ENCODE data around the gene ARMC6. TPM values are rescaled to one million over a fixed set of nuclear protein-coding genes. Genes with fewer than 3 reads are reported as not detected.

ARMC6 gene
- total and polyA plus RNA-seq, 2 donors (not counting 3 experiments of a cell fraction or from before 2014, with no cell fraction given), result 33.9 to 44.7 TPM

DNA sequence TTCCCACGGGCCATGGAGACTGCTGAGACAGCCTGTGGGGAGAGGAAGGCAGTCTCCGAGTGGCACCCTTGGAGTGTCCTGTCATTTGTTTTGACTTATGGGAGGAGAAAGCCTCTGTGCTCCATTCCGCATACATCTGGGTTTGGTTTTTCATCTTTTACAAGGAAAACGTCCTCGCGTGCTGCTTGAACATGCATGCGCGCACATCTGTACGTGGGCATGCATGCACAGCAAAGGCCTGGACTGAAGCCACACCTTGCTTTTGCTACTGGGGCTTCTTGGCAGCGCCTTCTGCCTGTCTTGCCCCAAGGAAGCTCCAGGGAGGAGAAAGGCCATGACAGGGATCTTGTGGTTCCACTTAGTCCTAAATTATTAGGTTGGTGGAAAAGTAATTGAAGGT is 44.1 kb upstream of the ARMC6 start:
- Histone ChIP-seq H2AFZ (ENCODE audit: low read depth, low read length) (no peak overlapping the region), H3K9me1 (replicated peaks; ENCODE audit: control insufficient read depth, extremely low read depth, insufficient read depth, low read length) (no peaks in the 10 kb centered on the region), H3K4me3 (replicated peaks in 1 of 3; ENCODE audit: insufficient read depth in 1 of 3, low read depth in 1 of 3, low read length in 3 of 3) (no peak overlapping the region), H3K9me3 (replicated peaks; ENCODE audit: control insufficient read depth, insufficient read depth, low read length) (no peaks in the 10 kb centered on the region), H3K4me1 (ENCODE audit: control insufficient read depth, extremely low read depth, insufficient read depth, low read length) (peaks cover 14% of the 10 kb centered on the region), H4K20me1 (replicated peaks; ENCODE audit: control insufficient read depth, extremely low read depth, insufficient read depth, low read length) (no peaks in the 10 kb centered on the region), H3K79me2 (ENCODE audit: control insufficient read depth, insufficient read depth, low read length) (no peaks in the 10 kb centered on the region), H3K27ac (ENCODE audit: insufficient read depth, low read depth, low read length) (no peak overlapping the region), H3K4me2 (ENCODE audit: insufficient read depth, low read length) (no peak overlapping the region), H3K9ac (replicated peaks; ENCODE audit: extremely low read depth, insufficient read depth, low read length) (no peak overlapping the region), H3K27me3 (ENCODE audit: control insufficient read depth in 2 of 2, insufficient read depth in 2 of 2, low read length in 2 of 2) (no peaks in the 10 kb centered on the region), H3K36me3 (ENCODE audit: control insufficient read depth in 2 of 2, extremely low read depth in 1 of 2, insufficient read depth in 2 of 2, low read length in 2 of 2) (peaks cover 10 to 12% of the 10 kb centered on the region in 2 experiments)
- no peak for DNase-seq (ENCODE audit: low read depth, low spot score)
- ChIA-PET CTCF (interaction anchor here (1.2 kb wide), 1 partner anchor 10 kb away, joined by 4 read pairs; no protein-coding TSS in a partner anchor), POLR2A (no interaction called here)
- dilution Hi-C loops (cut with MboI; ENCODE audit: extremely low pct_ligation_motif_present, low sequenced_read_pairs), result no loop called here
- no TSS peak for BruUV-seq (replicated peaks)
- TF ChIP-seq MYC (IDR thresholded peaks at IDR 0.05; ENCODE audit: low read depth, low read length), result no peak
- TF ChIP-seq, protein P1, sequence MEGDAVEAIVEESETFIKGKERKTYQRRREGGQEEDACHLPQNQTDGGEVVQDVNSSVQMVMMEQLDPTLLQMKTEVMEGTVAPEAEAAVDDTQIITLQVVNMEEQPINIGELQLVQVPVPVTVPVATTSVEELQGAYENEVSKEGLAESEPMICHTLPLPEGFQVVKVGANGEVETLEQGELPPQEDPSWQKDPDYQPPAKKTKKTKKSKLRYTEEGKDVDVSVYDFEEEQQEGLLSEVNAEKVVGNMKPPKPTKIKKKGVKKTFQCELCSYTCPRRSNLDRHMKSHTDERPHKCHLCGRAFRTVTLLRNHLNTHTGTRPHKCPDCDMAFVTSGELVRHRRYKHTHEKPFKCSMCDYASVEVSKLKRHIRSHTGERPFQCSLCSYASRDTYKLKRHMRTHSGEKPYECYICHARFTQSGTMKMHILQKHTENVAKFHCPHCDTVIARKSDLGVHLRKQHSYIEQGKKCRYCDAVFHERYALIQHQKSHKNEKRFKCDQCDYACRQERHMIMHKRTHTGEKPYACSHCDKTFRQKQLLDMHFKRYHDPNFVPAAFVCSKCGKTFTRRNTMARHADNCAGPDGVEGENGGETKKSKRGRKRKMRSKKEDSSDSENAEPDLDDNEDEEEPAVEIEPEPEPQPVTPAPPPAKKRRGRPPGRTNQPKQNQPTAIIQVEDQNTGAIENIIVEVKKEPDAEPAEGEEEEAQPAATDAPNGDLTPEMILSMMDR (IDR thresholded peaks at IDR 0.05; ENCODE audit: extremely low read depth in 1 of 2, insufficient read depth in 1 of 2, low read depth in 1 of 2, low read length in 2 of 2), result no peak
- TF ChIP-seq GATA2 (IDR thresholded peaks at IDR 0.05; ENCODE audit: insufficient read depth, insufficient read length, low read depth, low read length), result no peak
- TF ChIP-seq JUN (IDR thresholded peaks at IDR 0.05; ENCODE audit: borderline replicate concordance, insufficient read depth, insufficient read length, low read depth), result no peak
- no peak for TF ChIP-seq EZH2 (IDR thresholded peaks at IDR 0.05; ENCODE audit: borderline replicate concordance, low read depth, low read length, severe bottlenecking)
- no peak for FAIRE-seq
- intact Hi-C loops (cut with micrococcal nuclease), result loop anchor here (5.0 kb wide), 2 partner anchors 122 to 142 kb away; no protein-coding TSS in a partner anchor

Data from endothelial cell of umbilical vein (primary cell).